HG03558 (cell line): ENCODE measurements around the gene ZNF503.

Source experiments
- ATAC-seq: cut with Tn5 transposase; IDR thresholded peaks from one replicate; pipeline ENCODE4 v1.9.1; 2021; ENCODE audit warnings: moderate number of reproducible peaks; ENCODE audit not compliant: unreplicated experiment; ENCODE audit errors: extremely low read depth

The ZNF503 gene

GRCh38 chr10:75407224-75407712, 5.7 kb upstream of the ZNF503 start:
- ATAC-seq, result no peak

GRCh38 chr10:75406462-75407223, 5.1 kb upstream of the ZNF503 start:
- ATAC-seq, result no peak

- ATAC-seq, result no peak
Observed at GRCh38 chr10:75405598-75406461, 4.3 kb upstream of the ZNF503 start.

GRCh38 chr10:75404815-75405597, 3.4 kb upstream of the ZNF503 start:
- no peak for ATAC-seq

- ATAC-seq, result no peak
Observed at GRCh38 chr10:75403939-75404814, 2.6 kb upstream of the ZNF503 start.

- ATAC-seq, result no peak
Observed at GRCh38 chr10:75403144-75403938, 1.8 kb upstream of the ZNF503 start.

- ATAC-seq, result no peak
Observed at GRCh38 chr10:75402486-75403143, 1.1 kb upstream of the ZNF503 start.

GRCh38 chr10:75400771-75401568, 594 bp downstream of the ZNF503 start:
- ATAC-seq, result no peak

GRCh38 chr10:75400163-75400770, 1.3 kb downstream of the ZNF503 start:
- ATAC-seq, result no peak

- no peak for ATAC-seq
Observed at GRCh38 chr10:75399461-75400162, 2.0 kb downstream of the ZNF503 start.

GRCh38 chr10:75398692-75399460, 2.7 kb downstream of the ZNF503 start:
- ATAC-seq, result no peak

- no peak for ATAC-seq
Observed at GRCh38 chr10:75398200-75398691, 3.3 kb downstream of the ZNF503 start.

GRCh38 chr10:75397496-75398199, 3.9 kb downstream of the ZNF503 start:
- ATAC-seq, result no peak

- no peak for ATAC-seq
Observed at GRCh38 chr10:75396631-75397495, 4.7 kb downstream of the ZNF503 start.
